Astrocyte of the spinal cord (primary cell): Measurements from ENCODE around the gene DIPK1A.
"Not testable (repeated sequence)": the region's sequence is repeated elsewhere in the genome, so short reads cannot be mapped to it uniquely, and the experiment has no call there.

Experiments
- DNase-seq: peaks from one replicate; pipeline ENCODE4 v3.0.0; 2011; ENCODE audit warnings: low read depth, low spot score
- H3K4me3 ChIP-seq: 2 replicates; pipeline ENCODE4 v1.5.1; 2011; ENCODE audit warnings: low read depth, mild to moderate bottlenecking, low read length, moderate library complexity
- CTCF ChIP-seq: IDR thresholded peaks from 2 replicates; pipeline ENCODE4 v1.5.1; 2012; ENCODE audit warnings: low read depth, mild to moderate bottlenecking, low read length, inconsistent platforms
- in situ Hi-C: cut with HindIII; loops from 2 replicates; pipeline ENCODE4 v1.10.0; 2017; ENCODE audit warnings: low sequenced_read_pairs

The DIPK1A gene

GRCh38 chr1:92985101-92985500 is 23.8 kb upstream of the DIPK1A start:
- TF ChIP-seq CTCF: no peak
- no peak overlapping the region for H3K4me3 ChIP-seq
- in situ Hi-C loops: no loop called here
- no peak for DNase-seq

- H3K4me3 ChIP-seq: no peak overlapping the region
- TF ChIP-seq CTCF: no peak
- in situ Hi-C loops: no loop called here
- no peak for DNase-seq
Measured at GRCh38 chr1:92980732-92981647, 19.7 kb upstream of the DIPK1A start.

GRCh38 chr1:92975551-92976232 is 14.4 kb upstream of the DIPK1A start:
- no peak overlapping the region for H3K4me3 ChIP-seq
- no peak for DNase-seq
- TF ChIP-seq CTCF: no peak
- in situ Hi-C loops: no loop called here

GRCh38 chr1:92974112-92974511 is 12.8 kb upstream of the DIPK1A start:
- DNase-seq, in situ Hi-C loops, H3K4me3 ChIP-seq: not testable (repeated sequence)

- in situ Hi-C loops: no loop called here
- no peak for DNase-seq
- TF ChIP-seq CTCF: no peak
- no peak overlapping the region for H3K4me3 ChIP-seq
Measured at GRCh38 chr1:92973203-92973897, 12.1 kb upstream of the DIPK1A start.

GRCh38 chr1:92972409-92973129 is 11.3 kb upstream of the DIPK1A start:
- no peak overlapping the region for H3K4me3 ChIP-seq
- no peak for TF ChIP-seq CTCF
- DNase-seq: no peak
- in situ Hi-C loops: no loop called here

- H3K4me3 ChIP-seq, in situ Hi-C loops, DNase-seq: not testable (repeated sequence)
Measured at GRCh38 chr1:92971932-92972331, 10.7 kb upstream of the DIPK1A start.
